ENCODE data around the gene PTPRT. TPM values are rescaled to one million over a fixed set of nuclear protein-coding genes. Genes with fewer than 3 reads are reported as not detected.

PTPRT gene
- total RNA-seq, 1 experiment from 2014 or later = 0.20 TPM

DNA sequence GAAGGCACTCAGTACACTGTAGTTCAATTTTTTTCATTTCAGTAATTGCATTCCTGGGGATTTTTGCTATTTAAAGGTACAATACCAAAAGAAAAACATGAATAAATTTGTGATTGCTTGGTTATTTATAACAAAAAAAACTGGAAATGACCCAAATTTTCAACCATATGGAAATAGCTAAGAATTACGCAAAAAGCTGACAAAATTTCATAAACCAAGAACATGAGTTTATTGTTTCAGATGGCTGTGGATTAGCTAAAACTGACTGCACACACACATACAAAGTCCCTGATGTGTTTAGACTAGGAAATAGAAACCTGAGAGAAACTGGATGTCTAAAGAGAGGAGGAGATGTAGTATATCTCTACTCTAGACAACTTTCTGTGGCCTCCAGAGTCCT lies 853.1 kb downstream of the PTPRT start:
- peaks cover 12% of the 10 kb centered on the region for H3K27me3 Mint-ChIP-seq (ENCODE audit: insufficient read depth, unreplicated experiment)
- intact Hi-C loops (cut with micrococcal nuclease; ENCODE audit: unreplicated experiment) = no loop called here
- H3K4me1 ChIP-seq = no peaks in the 10 kb centered on the region
- H3K36me3 Mint-ChIP-seq (ENCODE audit: insufficient read depth, unreplicated experiment) = no peaks in the 10 kb centered on the region
- no peak overlapping the region for H3K4me3 Mint-ChIP-seq (ENCODE audit: unreplicated experiment)
- H3K9me3 ChIP-seq = no peaks in the 10 kb centered on the region
- no peaks in the 10 kb centered on the region for H3K27me3 ChIP-seq (replicated peaks; ENCODE audit: control insufficient read depth, insufficient read depth, low read length)
- no peaks in the 10 kb centered on the region for H3K9me3 Mint-ChIP-seq (ENCODE audit: unreplicated experiment)
- no peak overlapping the region for H3K4me3 ChIP-seq (ENCODE audit: low read depth, low read length)
- DNase-seq = no peak
- TF ChIP-seq, protein P1, sequence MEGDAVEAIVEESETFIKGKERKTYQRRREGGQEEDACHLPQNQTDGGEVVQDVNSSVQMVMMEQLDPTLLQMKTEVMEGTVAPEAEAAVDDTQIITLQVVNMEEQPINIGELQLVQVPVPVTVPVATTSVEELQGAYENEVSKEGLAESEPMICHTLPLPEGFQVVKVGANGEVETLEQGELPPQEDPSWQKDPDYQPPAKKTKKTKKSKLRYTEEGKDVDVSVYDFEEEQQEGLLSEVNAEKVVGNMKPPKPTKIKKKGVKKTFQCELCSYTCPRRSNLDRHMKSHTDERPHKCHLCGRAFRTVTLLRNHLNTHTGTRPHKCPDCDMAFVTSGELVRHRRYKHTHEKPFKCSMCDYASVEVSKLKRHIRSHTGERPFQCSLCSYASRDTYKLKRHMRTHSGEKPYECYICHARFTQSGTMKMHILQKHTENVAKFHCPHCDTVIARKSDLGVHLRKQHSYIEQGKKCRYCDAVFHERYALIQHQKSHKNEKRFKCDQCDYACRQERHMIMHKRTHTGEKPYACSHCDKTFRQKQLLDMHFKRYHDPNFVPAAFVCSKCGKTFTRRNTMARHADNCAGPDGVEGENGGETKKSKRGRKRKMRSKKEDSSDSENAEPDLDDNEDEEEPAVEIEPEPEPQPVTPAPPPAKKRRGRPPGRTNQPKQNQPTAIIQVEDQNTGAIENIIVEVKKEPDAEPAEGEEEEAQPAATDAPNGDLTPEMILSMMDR (IDR thresholded peaks at IDR 0.05; ENCODE audit: insufficient read depth in 1 of 2, low read depth in 1 of 2, low read length in 1 of 2, severe bottlenecking in 1 of 2, unreplicated experiment in 1 of 2) = no peak
- ChIA-PET CTCF (no interaction called here), POLR2A (no interaction called here)
- BruUV-seq (replicated peaks) = no TSS peak
- H3K4me1 Mint-ChIP-seq (ENCODE audit: low read depth, unreplicated experiment) = no peaks in the 10 kb centered on the region
- H3K27ac Mint-ChIP-seq (ENCODE audit: unreplicated experiment) = no peak overlapping the region
- no peaks in the 10 kb centered on the region for H3K36me3 ChIP-seq (ENCODE audit: control insufficient read depth, insufficient read depth, low read length)

DNA sequence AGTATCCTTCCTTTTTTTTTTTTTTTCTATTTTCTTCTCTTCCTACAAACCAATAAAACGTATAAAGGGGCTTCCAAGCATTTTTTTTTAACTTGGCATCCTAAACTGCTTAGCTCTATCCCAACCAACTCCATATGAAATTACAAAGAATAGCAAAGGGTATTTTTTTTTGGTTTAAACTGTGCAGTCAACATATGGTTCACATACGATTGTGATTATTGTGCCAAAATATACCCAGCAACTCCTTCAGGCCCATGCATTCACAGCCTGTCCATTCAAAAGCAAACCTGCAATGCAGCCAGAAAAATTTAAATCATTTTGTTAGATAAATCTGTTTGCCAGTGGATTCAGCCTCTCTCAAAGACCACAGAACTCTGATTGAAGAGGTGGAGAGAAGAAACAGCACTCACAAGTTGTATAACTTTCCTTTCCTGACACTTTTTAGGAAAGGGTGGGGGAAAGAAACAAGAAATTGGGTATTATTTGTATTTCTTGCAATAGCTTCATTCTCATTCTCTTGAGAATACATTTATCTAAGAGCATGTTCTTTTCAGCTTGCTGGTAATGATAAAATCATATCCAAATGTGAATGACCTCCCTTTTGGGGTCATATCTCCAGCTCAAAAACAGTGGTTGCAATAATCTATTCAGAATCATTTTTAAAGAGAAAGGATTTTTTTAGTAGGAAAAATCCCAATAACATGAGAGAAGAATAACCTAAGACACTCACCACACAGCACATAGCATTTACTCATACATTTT lies 870.3 kb downstream of the PTPRT start:
- DNase-seq = no peak
- BruUV-seq (replicated peaks) = no TSS peak
- ChIA-PET CTCF (no interaction called here), POLR2A (no interaction called here)
- Mint-ChIP-seq H3K9me3 (ENCODE audit: unreplicated experiment) (no peaks in the 10 kb centered on the region), H3K4me3 (ENCODE audit: unreplicated experiment) (no peak overlapping the region), H3K27me3 (ENCODE audit: insufficient read depth, unreplicated experiment) (peaks cover 6% of the 10 kb centered on the region), H3K27ac (ENCODE audit: unreplicated experiment) (no peak overlapping the region), H3K4me1 (ENCODE audit: low read depth, unreplicated experiment) (no peaks in the 10 kb centered on the region), H3K36me3 (ENCODE audit: insufficient read depth, unreplicated experiment) (no peaks in the 10 kb centered on the region)
- peaks cover 7% of the 10 kb centered on the region for H3K9me3 ChIP-seq
- intact Hi-C loops (cut with micrococcal nuclease; ENCODE audit: unreplicated experiment) = no loop called here
- TF ChIP-seq, protein P1 (IDR thresholded peaks at IDR 0.05; ENCODE audit: insufficient read depth in 1 of 2, low read depth in 1 of 2, low read length in 1 of 2, severe bottlenecking in 1 of 2, unreplicated experiment in 1 of 2) = no peak
- H3K27me3 ChIP-seq (replicated peaks; ENCODE audit: control insufficient read depth, insufficient read depth, low read length) = no peaks in the 10 kb centered on the region
- H3K36me3 ChIP-seq (ENCODE audit: control insufficient read depth, insufficient read depth, low read length) = no peaks in the 10 kb centered on the region
- no peak overlapping the region for H3K4me3 ChIP-seq (ENCODE audit: low read depth, low read length)
- H3K4me1 ChIP-seq = no peaks in the 10 kb centered on the region

GRCh38 chr20:42313704-42314103 lies 876.0 kb downstream of the PTPRT start:
- BruUV-seq (replicated peaks) = no TSS peak
- H3K4me3 ChIP-seq (ENCODE audit: low read depth, low read length) = no peak overlapping the region
- TF ChIP-seq, protein P1 (IDR thresholded peaks at IDR 0.05; ENCODE audit: insufficient read depth in 1 of 2, low read depth in 1 of 2, low read length in 1 of 2, severe bottlenecking in 1 of 2, unreplicated experiment in 1 of 2) = no peak
- DNase-seq = no peak
- H3K36me3 ChIP-seq (ENCODE audit: control insufficient read depth, insufficient read depth, low read length) = no peaks in the 10 kb centered on the region
- no peak overlapping the region for H3K4me3 Mint-ChIP-seq (ENCODE audit: unreplicated experiment)
- no peak overlapping the region for H3K27ac Mint-ChIP-seq (ENCODE audit: unreplicated experiment)
- no peaks in the 10 kb centered on the region for H3K36me3 Mint-ChIP-seq (ENCODE audit: insufficient read depth, unreplicated experiment)
- H3K27me3 ChIP-seq (replicated peaks; ENCODE audit: control insufficient read depth, insufficient read depth, low read length) = no peaks in the 10 kb centered on the region
- H3K9me3 Mint-ChIP-seq (ENCODE audit: unreplicated experiment) = no peaks in the 10 kb centered on the region
- H3K4me1 Mint-ChIP-seq (ENCODE audit: low read depth, unreplicated experiment) = no peaks in the 10 kb centered on the region
- POLR2A ChIA-PET = no interaction called here
- CTCF ChIA-PET = no interaction called here
- no peaks in the 10 kb centered on the region for H3K9me3 ChIP-seq
- H3K27me3 Mint-ChIP-seq (ENCODE audit: insufficient read depth, unreplicated experiment) = peaks cover 19% of the 10 kb centered on the region
- H3K4me1 ChIP-seq = no peaks in the 10 kb centered on the region
- intact Hi-C loops (cut with micrococcal nuclease; ENCODE audit: unreplicated experiment) = no loop called here
